GM19324 (cell line): ENCODE data around the gene MYH9.
A peak's percentile ranks its signal among the peaks of the same experiment; 100 is the strongest.
"Not testable (repeated sequence)": the region's sequence is repeated elsewhere in the genome, so short reads cannot be mapped to it uniquely, and the experiment has no call there.

ENCODE experiments used
- ATAC-seq: cut with Tn5 transposase; IDR thresholded peaks from one replicate; pipeline ENCODE4 v1.9.1; 2021; ENCODE audit warnings: mild to moderate bottlenecking, moderate library complexity; ENCODE audit not compliant: unreplicated experiment, low FRiP score

MYH9 gene

GRCh38 chr22:36256478-36256877 is 131.3 kb downstream of the MYH9 start:
- no peak for ATAC-seq

- ATAC-seq, result not testable (repeated sequence)
Measured at GRCh38 chr22:36255572-36255971, 132.2 kb downstream of the MYH9 start.

- ATAC-seq, result no peak
Measured at GRCh38 chr22:36253523-36254490, 134.0 kb downstream of the MYH9 start.

GRCh38 chr22:36252754-36253522 is 134.8 kb downstream of the MYH9 start, which contains the start of gene APOL1:
Gene APOL1 (plus strand): TSS chr22:36253133. CDS start chr22:36254956, 1,823 bp downstream.
- ATAC-seq, result peak; percentile 52

GRCh38 chr22:36251979-36252608 is 135.7 kb downstream of the MYH9 start:
- ATAC-seq, result not testable (repeated sequence)

- not testable (repeated sequence) for ATAC-seq
Measured at GRCh38 chr22:36250292-36250960, 137.3 kb downstream of the MYH9 start.

- no peak for ATAC-seq
Measured at GRCh38 chr22:36249160-36249559, 138.6 kb downstream of the MYH9 start.

- no peak for ATAC-seq
Measured at GRCh38 chr22:36247955-36248354, 139.8 kb downstream of the MYH9 start.

- ATAC-seq, result no peak
Measured at GRCh38 chr22:36246718-36247117, 141.0 kb downstream of the MYH9 start.

- ATAC-seq, result no peak
Measured at GRCh38 chr22:36245805-36246356, 141.9 kb downstream of the MYH9 start.

GRCh38 chr22:36244522-36245391 is 143.0 kb downstream of the MYH9 start:
- ATAC-seq, result no peak

GRCh38 chr22:36243986-36244385 is 143.8 kb downstream of the MYH9 start:
- ATAC-seq, result no peak

- peak; percentile 87 for ATAC-seq
Measured at GRCh38 chr22:36239401-36240171, 148.2 kb downstream of the MYH9 start, which contains the start of gene APOL2. Gene APOL2 (minus strand): TSS chr22:36239527. CDS start chr22:36233162, 6,365 bp downstream.

GRCh38 chr22:36239150-36239400 is 148.7 kb downstream of the MYH9 start:
- ATAC-seq, result peak; percentile 9

- no peak for ATAC-seq
Measured at GRCh38 chr22:36238373-36239149, 149.2 kb downstream of the MYH9 start.

GRCh38 chr22:36237462-36238372 is 150.1 kb downstream of the MYH9 start:
- no peak for ATAC-seq
